GM23248 (cell line): ENCODE measurements around the gene TUBB.

Source experiments
- EZH2 ChIP-seq: fragments of 200-600 bp; sonication (generic); IDR thresholded peaks from 2 replicates; pipeline ENCODE4 v1.6.1; 2018; ENCODE audit warnings: antibody characterized with exemption, mild to moderate bottlenecking; ENCODE audit not compliant: insufficient read depth, poor library complexity, severe bottlenecking
- EZH2phosphoT487 ChIP-seq: fragments of 200-600 bp; sonication (generic); IDR thresholded peaks from 2 replicates; pipeline ENCODE4 v1.6.1; 2018; ENCODE audit warnings: antibody characterized with exemption, moderate library complexity, mild to moderate bottlenecking, low read depth; ENCODE audit not compliant: insufficient read depth

DNA sequence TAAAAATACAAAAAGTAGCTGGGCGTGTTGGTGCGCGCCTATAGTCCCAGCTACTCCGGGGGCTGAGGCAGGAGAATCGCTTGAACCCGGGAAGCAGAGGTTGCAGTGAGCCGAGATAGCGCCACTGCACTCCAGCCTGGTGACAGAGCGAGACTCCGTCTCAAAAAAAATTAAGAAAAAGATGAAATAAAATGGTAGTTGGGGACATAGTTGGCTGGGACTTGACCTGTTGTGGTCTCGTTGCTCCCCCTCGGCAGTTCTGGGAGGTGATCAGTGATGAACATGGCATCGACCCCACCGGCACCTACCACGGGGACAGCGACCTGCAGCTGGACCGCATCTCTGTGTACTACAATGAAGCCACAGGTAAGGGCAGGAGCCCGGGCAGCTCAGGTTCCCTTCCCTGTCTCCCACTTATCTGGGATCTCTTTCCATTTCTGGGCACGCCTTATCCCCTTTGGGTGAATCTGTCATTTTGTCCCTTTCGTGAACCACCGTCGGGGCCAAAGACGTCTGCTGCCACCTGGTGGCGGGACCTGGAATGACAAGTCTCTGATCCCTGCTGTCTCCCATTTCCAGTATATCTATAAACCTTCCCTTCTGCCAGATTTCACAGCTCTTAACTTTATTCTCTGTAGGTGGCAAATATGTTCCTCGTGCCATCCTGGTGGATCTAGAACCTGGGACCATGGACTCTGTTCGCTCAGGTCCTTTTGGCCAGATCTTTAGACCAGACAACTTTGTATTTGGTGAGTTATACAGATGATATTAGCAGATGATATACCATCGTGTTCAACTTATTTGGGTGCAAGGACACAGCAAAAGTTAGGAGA, 2.3 kb downstream of the TUBB start:
- no peak for TF ChIP-seq EZH2
- no peak for TF ChIP-seq EZH2phosphoT487
